IMR-90 (cell line): ENCODE data around the gene PYDC1. TPM values are rescaled to one million over a fixed set of nuclear protein-coding genes. Genes with fewer than 3 reads are reported as not detected.

Source experiments
- ATAC-seq: fragments of 200-7000 bp; cut with Tn5 transposase; 2 replicates; pipeline ENCODE4 v1.9.1; 2020; ENCODE audit warnings: low read depth, mild to moderate bottlenecking, moderate library complexity
- BruUV-seq: library from RNA; stranded (reverse); fragments of 400-500 nt; replicated peaks from 2 replicates; lab custom pipeline; 2021; lab: Mats Ljungman, UMichigan
- CTCF ChIA-PET: fragments of 300-600 bp; formaldehyde crosslinking; extraction: SDS; loops from one replicate; lab custom pipeline; 2021; ENCODE audit warnings: antibody characterized with exemption; lab: Yijun Ruan, JAX
- POLR2A ChIA-PET: fragments of 300-600 bp; sonication (Branson Sonifier 250); formaldehyde crosslinking; loops from one replicate; lab custom pipeline; 2022; ENCODE audit warnings: antibody characterized with exemption; ENCODE audit not compliant: unreplicated experiment; lab: Charles Lee
- DNase-seq: peaks from one replicate; pipeline ENCODE4 v3.0.0; 2013
- H2AFZ ChIP-seq: replicated peaks from 2 replicates; pipeline ENCODE3; 2013; ENCODE audit warnings: low read length, mild to moderate bottlenecking; ENCODE audit not compliant: poor library complexity
- H2AK5ac ChIP-seq: 2 replicates; pipeline ENCODE4 v1.6.1; 2013; ENCODE audit warnings: low read depth, low read length, inconsistent platforms
- H2AK9ac ChIP-seq: replicated peaks from 2 replicates; pipeline ENCODE3; 2013; ENCODE audit warnings: mild to moderate bottlenecking, low read depth, low read length, moderate library complexity; ENCODE audit not compliant: poor library complexity
- H2BK120ac ChIP-seq: 2 replicates; pipeline ENCODE4 v1.6.1; 2013; ENCODE audit warnings: low read depth, low read length, inconsistent platforms
- H2BK15ac ChIP-seq: 3 replicates; pipeline ENCODE4 v1.6.1; 2013; ENCODE audit warnings: low read depth, low read length, inconsistent platforms
- H2BK20ac ChIP-seq: 2 replicates; pipeline ENCODE4 v1.6.1; 2013; ENCODE audit warnings: low read depth, mild to moderate bottlenecking, inconsistent platforms, low read length, moderate library complexity
- H2BK5ac ChIP-seq: 2 replicates; pipeline ENCODE4 v1.6.1; 2013; ENCODE audit warnings: mild to moderate bottlenecking, low read depth, low read length, inconsistent platforms; ENCODE audit not compliant: poor library complexity, severe bottlenecking
- H3K14ac ChIP-seq: replicated peaks from 2 replicates; pipeline ENCODE4 v1.6.1; 2013; ENCODE audit warnings: low read depth, low read length, inconsistent platforms
- H3K18ac ChIP-seq: 2 replicates; pipeline ENCODE4 v1.6.1; 2013; ENCODE audit warnings: low read depth, low read length, control low read depth
- H3K23ac ChIP-seq: 2 replicates; pipeline ENCODE4 v1.6.1; 2013; ENCODE audit warnings: low read depth, low read length, inconsistent platforms
- H3K27ac ChIP-seq: 2 replicates; pipeline ENCODE4 v1.5.1; 2013; ENCODE audit warnings: mild to moderate bottlenecking, control low read depth, low read length; ENCODE audit not compliant: insufficient read depth
- H3K27me3 ChIP-seq: 2 replicates; pipeline ENCODE4 v1.6.1; 2013; ENCODE audit warnings: low read length; ENCODE audit not compliant: control insufficient read depth, insufficient read depth
- H3K36me3 ChIP-seq: 2 replicates; pipeline ENCODE4 v1.6.1; 2013; ENCODE audit warnings: low read length, mixed read lengths; ENCODE audit not compliant: control insufficient read depth, insufficient read depth
- H3K4ac ChIP-seq: 2 replicates; pipeline ENCODE4 v1.6.1; 2013; ENCODE audit warnings: low read depth, low read length, inconsistent platforms
- H3K4me1 ChIP-seq: 2 replicates; pipeline ENCODE4 v1.6.1; 2013; ENCODE audit warnings: low read length, mixed read lengths; ENCODE audit not compliant: control insufficient read depth, insufficient read depth
- H3K4me2 ChIP-seq: 2 replicates; pipeline ENCODE4 v1.6.1; 2013; ENCODE audit warnings: low read depth, mild to moderate bottlenecking, control low read depth, low read length, moderate library complexity
- H3K4me3 ChIP-seq: 2 replicates; pipeline ENCODE4 v1.5.1; 2013; ENCODE audit warnings: low read depth, mild to moderate bottlenecking, control low read depth, low read length, moderate library complexity; ENCODE audit not compliant: insufficient read depth
- H3K56ac ChIP-seq: 2 replicates; pipeline ENCODE4 v1.6.1; 2013; ENCODE audit warnings: low read length, inconsistent platforms; ENCODE audit not compliant: insufficient read depth; ENCODE audit errors: extremely low read depth
- H3K79me1 ChIP-seq, 2 experiments: 2 replicates each; pipeline ENCODE4 v1.6.1; 2013; ENCODE audit warnings: low read length in 2 of 2, inconsistent platforms in 1 of 2, low read depth in 1 of 2
- H3K9ac ChIP-seq: 2 replicates; pipeline ENCODE4 v1.6.1; 2013; ENCODE audit warnings: low read depth, low read length, control low read depth
- H3K9me1 ChIP-seq: 2 replicates; pipeline ENCODE4 v1.6.1; 2013; ENCODE audit warnings: low read length, inconsistent platforms; ENCODE audit not compliant: insufficient read depth
- H3K9me3 ChIP-seq: 2 replicates; pipeline ENCODE4 v1.6.1; 2013; ENCODE audit warnings: low read length; ENCODE audit not compliant: control insufficient read depth, insufficient read depth
- H4K20me1 ChIP-seq: 2 replicates; pipeline ENCODE4 v1.6.1; 2013; ENCODE audit warnings: low read length, inconsistent platforms; ENCODE audit not compliant: insufficient read depth
- H4K5ac ChIP-seq: 2 replicates; pipeline ENCODE4 v1.6.1; 2013; ENCODE audit warnings: mild to moderate bottlenecking, low read depth, low read length, control low read depth
- H4K8ac ChIP-seq, 2 experiments: 2 replicates each; pipeline ENCODE4 v1.6.1; 2013; ENCODE audit warnings: low read depth in 2 of 2, low read length in 2 of 2, control low read depth in 1 of 2, inconsistent platforms in 1 of 2
- H4K91ac ChIP-seq: 2 replicates; pipeline ENCODE4 v1.6.1; 2013; ENCODE audit warnings: low read depth, low read length, inconsistent platforms; ENCODE audit not compliant: insufficient read depth
- BHLHE40 ChIP-seq: fragments of 150-350 bp; IDR thresholded peaks from 2 replicates; pipeline ENCODE4 v1.6.1; 2016; ENCODE audit warnings: mild to moderate bottlenecking, low read depth, low read length
- CHD1 ChIP-seq: IDR thresholded peaks from 2 replicates; pipeline ENCODE4 v1.6.1; 2012; ENCODE audit warnings: low read depth, low read length, improper control_type of control experiment
- MAFK ChIP-seq: IDR thresholded peaks from 2 replicates; pipeline ENCODE4 v1.6.1; 2012; ENCODE audit warnings: low read depth, low read length, improper control_type of control experiment
- MAZ ChIP-seq: IDR thresholded peaks from 2 replicates; pipeline ENCODE4 v1.6.1; 2012; ENCODE audit warnings: low read depth, mild to moderate bottlenecking, low read length, improper control_type of control experiment, moderate library complexity, borderline replicate concordance
- MXI1 ChIP-seq: IDR thresholded peaks from 2 replicates; pipeline ENCODE4 v1.6.1; 2012; ENCODE audit warnings: low read depth, mild to moderate bottlenecking, low read length, moderate library complexity, borderline replicate concordance
- NFE2L2 ChIP-seq: fragments of 150-350 bp; IDR thresholded peaks from 2 replicates; pipeline ENCODE4 v1.6.1; 2016; ENCODE audit warnings: low read depth, mild to moderate bottlenecking, low read length
- POLR2A ChIP-seq: IDR thresholded peaks from 2 replicates; pipeline ENCODE4 v1.6.1; 2012; ENCODE audit warnings: mild to moderate bottlenecking, low read depth, low read length
- RCOR1 ChIP-seq: IDR thresholded peaks from 2 replicates; pipeline ENCODE4 v1.6.1; 2012; ENCODE audit warnings: mild to moderate bottlenecking, low read length, improper control_type of control experiment; ENCODE audit not compliant: insufficient replicate concordance
- SMC3 ChIP-seq: fragments of 150-350 bp; IDR thresholded peaks from 2 replicates; pipeline ENCODE4 v1.6.1; 2016; ENCODE audit warnings: low read depth, mild to moderate bottlenecking, antibody characterized with exemption, low read length, moderate library complexity
- WGBS, 2 experiments: methylation state at CpG; one replicate each; pipeline versions ENCODE4 v1.1.5 to v1.1.7; 2013; ENCODE audit warnings: missing lambda C conversion rate in 2 of 2; ENCODE audit not compliant: insufficient read length in 1 of 2; ENCODE audit errors: extremely low coverage in 2 of 2; 5-methylcytosine and 5-hydroxymethylcytosine counted together
- dilution Hi-C: fragments of 300-500 bp; cut with HindIII; formaldehyde crosslinking; loops from one replicate; pipeline ENCODE4 v1.14.3; 2018; ENCODE audit warnings: low sequenced_read_pairs; ENCODE audit not compliant: unreplicated experiment
- in situ Hi-C: fragments of 300-500 bp; cut with MboI; formaldehyde crosslinking; loops from 3 replicates; pipeline ENCODE4 v1.14.3; 2019; ENCODE audit warnings: low sequenced_read_pairs, inconsistent platforms, mixed read lengths
- intact Hi-C: fragments of 100-400 bp; cut with micrococcal nuclease; formaldehyde crosslinking; loops from 2 replicates; pipeline ENCODE4 v1.10.0; 2022
- polyA plus RNA-seq, 3 experiments: library from polyadenylated mRNA; depleted of rRNA; stranded (reverse); fragments of >200 nt; gene quantifications; 2 replicates each; pipeline ENCODE4 v1.2.3, GENCODE V29; 2012; ENCODE audit warnings: low replicate concordance in 1 of 3
- total RNA-seq: library from RNA; depleted of rRNA; stranded (reverse); fragments of >200 nt; gene quantifications from 2 replicates; pipeline ENCODE4 v1.2.3, GENCODE V29; 2012

Gene PYDC1
- total and polyA plus RNA-seq, 2 of the 4 experiments (the other 2 are of a cell fraction): not detected

- H4K5ac ChIP-seq: no peak overlapping the region
- no TSS peak for BruUV-seq
- H2AFZ ChIP-seq: no peak overlapping the region
- H3K4me1 ChIP-seq: no peaks in the 10 kb centered on the region
- no peaks in the 10 kb centered on the region for H3K9me1 ChIP-seq
- no peak overlapping the region for H3K4me3 ChIP-seq
- in situ Hi-C loops: no loop called here
- H3K4me2 ChIP-seq: no peak overlapping the region
- ChIA-PET CTCF (no interaction called here), POLR2A (no interaction called here)
- DNase-seq: no peak
- WGBS, 2 experiments: 80% methylated on average over 1 of the region's 4 CpGs; no CpG with 5 or more reads in 1 of the 2 experiments
- H3K23ac ChIP-seq: no peak overlapping the region
- TF ChIP-seq SMC3 (no peak), MAZ (no peak), BHLHE40 (no peak), MAFK (no peak), MXI1 (no peak), CHD1 (no peak), POLR2A (no peak), RCOR1 (no peak), NFE2L2 (no peak)
- no peak overlapping the region for H2AK9ac ChIP-seq
- H3K9me3 ChIP-seq: no peaks in the 10 kb centered on the region
- H4K20me1 ChIP-seq: no peaks in the 10 kb centered on the region
- H3K4ac ChIP-seq: no peak overlapping the region
- no peaks in the 10 kb centered on the region for H3K79me1 ChIP-seq
- H2AK5ac ChIP-seq: no peak overlapping the region
- no peak overlapping the region for H4K91ac ChIP-seq
- H3K36me3 ChIP-seq: no peaks in the 10 kb centered on the region
- no peak overlapping the region for H3K18ac ChIP-seq
- H2BK20ac ChIP-seq: no peak overlapping the region
- H3K27ac ChIP-seq: no peak overlapping the region
- dilution Hi-C loops: no loop called here
- H3K14ac ChIP-seq: no peak overlapping the region
- no peak overlapping the region for H2BK120ac ChIP-seq
- H3K27me3 ChIP-seq: peaks cover 3% of the 10 kb centered on the region; the same call in 1 of the 2 replicates
- no peak overlapping the region for H3K9ac ChIP-seq
- no peak overlapping the region for H2BK15ac ChIP-seq
- no peak overlapping the region for H4K8ac ChIP-seq
- intact Hi-C loops: no loop called here
- no peak overlapping the region for H2BK5ac ChIP-seq
- ATAC-seq: no peak
- H3K56ac ChIP-seq: no peak overlapping the region
Measured at GRCh38 chr16:31228206-31228605, 11.3 kb upstream of the PYDC1 start.
